ENCODE results near the gene PTPRD. TPM values are rescaled to one million over a fixed set of nuclear protein-coding genes. Genes with fewer than 3 reads are reported as not detected.

Gene PTPRD
- total and polyA plus RNA-seq, 2 donors (not counting 1 experiment from before 2014, with no cell fraction given) = not detected

DNA sequence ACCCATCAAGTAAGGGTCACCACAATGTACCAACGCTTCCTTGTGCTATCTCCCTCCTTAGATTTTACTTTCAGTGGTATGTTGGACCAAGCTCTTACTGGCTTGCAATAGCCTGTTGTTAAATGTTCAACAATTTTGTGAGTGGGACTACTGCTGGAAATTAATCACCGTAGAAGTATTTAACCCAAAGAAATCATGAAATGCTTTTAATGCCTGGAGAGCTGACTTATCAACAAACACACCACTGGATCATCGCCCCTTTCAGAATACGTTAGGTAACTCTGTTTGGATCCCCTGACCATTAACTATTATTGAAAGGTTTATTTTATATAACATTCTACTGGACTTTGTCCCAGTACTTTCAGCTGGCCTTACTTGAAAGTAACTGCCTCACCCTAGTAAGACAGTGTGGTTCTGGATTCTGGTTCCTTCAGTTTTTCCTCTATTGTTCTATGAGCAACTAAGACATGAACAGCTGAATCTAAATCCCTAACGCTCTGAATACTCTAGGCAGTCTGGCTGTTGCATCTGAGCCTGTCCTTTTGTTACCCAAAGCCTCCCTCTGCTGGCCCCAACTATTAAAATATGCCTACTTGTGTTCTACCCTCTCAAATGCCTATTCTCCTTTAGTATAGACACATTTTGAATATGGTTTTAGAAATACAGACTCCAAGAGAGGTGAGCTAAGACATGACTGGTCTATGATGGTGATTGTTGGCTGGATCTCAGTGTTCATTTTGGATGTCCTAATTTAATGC is 1609.8 kb downstream of the PTPRD start:
- no peak overlapping the region for H3K27ac ChIP-seq (ENCODE audit: low read length in 2 of 2)
- H3K9ac ChIP-seq (ENCODE audit: low read length) = no peak overlapping the region
- no peaks in the 10 kb centered on the region for H3K4me1 ChIP-seq (ENCODE audit: control insufficient read depth in 2 of 2, insufficient read depth in 2 of 2, low read length in 2 of 2)
- CTCF ChIA-PET = no interaction called here
- H3K9me3 ChIP-seq (ENCODE audit: control extremely low read depth in 1 of 3, control insufficient read depth in 2 of 3, insufficient read depth in 1 of 3, low read length in 2 of 3) = no peaks in the 10 kb centered on the region
- no peaks in the 10 kb centered on the region for H4K20me1 ChIP-seq (ENCODE audit: control insufficient read depth, insufficient read depth, low read length, poor library complexity, severe bottlenecking)
- 67% methylated on average over 1 of the region's 5 CpGs for WGBS (ENCODE audit: insufficient coverage)
- DNase-seq (no peak), ATAC-seq (ENCODE audit: low read depth) (no peak)
- intact Hi-C loops (cut with micrococcal nuclease) = no loop called here
- H3K4me3 ChIP-seq (ENCODE audit: control extremely low read depth in 1 of 5, extremely low read depth in 1 of 5, insufficient read depth in 1 of 5, low read depth in 2 of 5, low read length in 4 of 5) = no peak overlapping the region
- no peak overlapping the region for H3K27ac Mint-ChIP-seq
- no peak overlapping the region for H2AFZ ChIP-seq (ENCODE audit: insufficient read depth, low read depth, low read length, poor library complexity, severe bottlenecking)
- H3K27me3 Mint-ChIP-seq = no peaks in the 10 kb centered on the region
- H3K4me2 ChIP-seq (replicated peaks; ENCODE audit: low read depth, low read length, poor library complexity, severe bottlenecking) = no peak overlapping the region
- TF ChIP-seq EZH2 (IDR thresholded peaks at IDR 0.05; ENCODE audit: borderline replicate concordance, insufficient read depth, low read depth, low read length, poor library complexity, severe bottlenecking) = no peak
- TF ChIP-seq, protein P1, sequence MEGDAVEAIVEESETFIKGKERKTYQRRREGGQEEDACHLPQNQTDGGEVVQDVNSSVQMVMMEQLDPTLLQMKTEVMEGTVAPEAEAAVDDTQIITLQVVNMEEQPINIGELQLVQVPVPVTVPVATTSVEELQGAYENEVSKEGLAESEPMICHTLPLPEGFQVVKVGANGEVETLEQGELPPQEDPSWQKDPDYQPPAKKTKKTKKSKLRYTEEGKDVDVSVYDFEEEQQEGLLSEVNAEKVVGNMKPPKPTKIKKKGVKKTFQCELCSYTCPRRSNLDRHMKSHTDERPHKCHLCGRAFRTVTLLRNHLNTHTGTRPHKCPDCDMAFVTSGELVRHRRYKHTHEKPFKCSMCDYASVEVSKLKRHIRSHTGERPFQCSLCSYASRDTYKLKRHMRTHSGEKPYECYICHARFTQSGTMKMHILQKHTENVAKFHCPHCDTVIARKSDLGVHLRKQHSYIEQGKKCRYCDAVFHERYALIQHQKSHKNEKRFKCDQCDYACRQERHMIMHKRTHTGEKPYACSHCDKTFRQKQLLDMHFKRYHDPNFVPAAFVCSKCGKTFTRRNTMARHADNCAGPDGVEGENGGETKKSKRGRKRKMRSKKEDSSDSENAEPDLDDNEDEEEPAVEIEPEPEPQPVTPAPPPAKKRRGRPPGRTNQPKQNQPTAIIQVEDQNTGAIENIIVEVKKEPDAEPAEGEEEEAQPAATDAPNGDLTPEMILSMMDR (IDR thresholded peaks at IDR 0.05) = no peak
- no peaks in the 10 kb centered on the region for H3K27me3 ChIP-seq (replicated peaks in 1 of 4; ENCODE audit: control extremely low read depth in 1 of 4, control insufficient read depth in 3 of 4, insufficient read depth in 4 of 4, low read length in 3 of 4)
- POLR2A ChIA-PET = no interaction called here
- peaks cover 3% of the 10 kb centered on the region for H3K9me3 Mint-ChIP-seq (ENCODE audit: insufficient read depth)
- H3K79me2 ChIP-seq (ENCODE audit: control insufficient read depth, insufficient read depth, low read length) = no peaks in the 10 kb centered on the region
- no peaks in the 10 kb centered on the region for H3K36me3 ChIP-seq (replicated peaks in 1 of 2; ENCODE audit: control extremely low read depth in 1 of 2, control insufficient read depth in 1 of 2, extremely low read depth in 1 of 2, insufficient read depth in 2 of 2, low read length in 1 of 2)
- H3K4me1 Mint-ChIP-seq = no peaks in the 10 kb centered on the region
- no peak overlapping the region for H3K4me3 Mint-ChIP-seq

DNA sequence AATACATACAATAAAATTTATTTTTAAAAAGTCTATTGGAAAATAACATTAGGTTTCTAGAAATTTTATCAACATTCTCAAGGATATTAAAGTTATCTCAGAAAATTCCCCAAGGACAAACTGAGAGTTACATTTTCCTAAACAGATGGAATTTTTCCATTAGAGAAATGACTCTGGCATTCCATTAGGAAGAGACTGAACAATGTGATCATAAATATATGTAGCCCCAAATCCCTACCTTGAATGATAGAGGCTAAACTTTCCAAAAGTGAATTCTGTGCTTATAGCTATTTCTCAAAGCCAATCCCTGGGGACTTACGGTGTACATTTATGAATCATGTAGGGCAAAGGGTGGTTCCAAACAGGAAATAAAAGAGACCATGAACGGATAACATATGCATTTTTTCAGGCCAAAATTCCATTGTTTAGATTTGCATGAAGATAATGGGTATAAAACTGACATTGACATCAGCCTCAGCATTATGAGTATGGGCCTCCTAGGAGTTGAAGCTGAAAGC is 1632.2 kb downstream of the PTPRD start:
- Mint-ChIP-seq H3K27ac (no peak overlapping the region), H3K9me3 (ENCODE audit: insufficient read depth) (no peaks in the 10 kb centered on the region), H3K4me1 (no peaks in the 10 kb centered on the region), H3K4me3 (no peak overlapping the region), H3K27me3 (no peaks in the 10 kb centered on the region)
- WGBS (ENCODE audit: insufficient coverage) = no CpG with 5 or more reads among the region's 2 CpGs
- Histone ChIP-seq H2AFZ (ENCODE audit: insufficient read depth, low read depth, low read length, poor library complexity, severe bottlenecking) (no peak overlapping the region), H3K36me3 (replicated peaks in 1 of 2; ENCODE audit: control extremely low read depth in 1 of 2, control insufficient read depth in 1 of 2, extremely low read depth in 1 of 2, insufficient read depth in 2 of 2, low read length in 1 of 2) (no peaks in the 10 kb centered on the region), H3K4me3 (ENCODE audit: control extremely low read depth in 1 of 5, extremely low read depth in 1 of 5, insufficient read depth in 1 of 5, low read depth in 2 of 5, low read length in 4 of 5) (no peak overlapping the region), H3K9ac (ENCODE audit: low read length) (no peak overlapping the region), H4K20me1 (ENCODE audit: control insufficient read depth, insufficient read depth, low read length, poor library complexity, severe bottlenecking) (no peaks in the 10 kb centered on the region), H3K27me3 (replicated peaks in 1 of 4; ENCODE audit: control extremely low read depth in 1 of 4, control insufficient read depth in 3 of 4, insufficient read depth in 4 of 4, low read length in 3 of 4) (no peaks in the 10 kb centered on the region), H3K4me2 (replicated peaks; ENCODE audit: low read depth, low read length, poor library complexity, severe bottlenecking) (no peak overlapping the region), H3K27ac (ENCODE audit: low read length in 2 of 2) (no peak overlapping the region), H3K79me2 (ENCODE audit: control insufficient read depth, insufficient read depth, low read length) (no peaks in the 10 kb centered on the region), H3K4me1 (ENCODE audit: control insufficient read depth in 2 of 2, insufficient read depth in 2 of 2, low read length in 2 of 2) (no peaks in the 10 kb centered on the region), H3K9me3 (ENCODE audit: control extremely low read depth in 1 of 3, control insufficient read depth in 2 of 3, insufficient read depth in 1 of 3, low read length in 2 of 3) (no peaks in the 10 kb centered on the region)
- DNase-seq = no peak
- no peak for ATAC-seq (ENCODE audit: low read depth)
- ChIA-PET POLR2A (no interaction called here), CTCF (no interaction called here)
- intact Hi-C loops (cut with micrococcal nuclease) = no loop called here
- TF ChIP-seq EZH2 (IDR thresholded peaks at IDR 0.05; ENCODE audit: borderline replicate concordance, insufficient read depth, low read depth, low read length, poor library complexity, severe bottlenecking) = no peak
- TF ChIP-seq, protein P1 (IDR thresholded peaks at IDR 0.05) = no peak

All from B cell (primary cell).